ENCODE results near the gene AKAP8. TPM values are rescaled to one million over a fixed set of nuclear protein-coding genes. Genes with fewer than 3 reads are reported as not detected.
"Not testable (repeated sequence)": the region's sequence is repeated elsewhere in the genome, so short reads cannot be mapped to it uniquely, and the experiment has no call there.

The AKAP8 gene
- total RNA-seq, 1 donor from 2014 or later = 17.0 TPM

GRCh38 chr19:15397782-15398181 is 18.2 kb upstream of the AKAP8 start:
- H3K4me3 ChIP-seq = no peak overlapping the region
- no peak for TF ChIP-seq CTCF (IDR thresholded peaks at IDR 0.05)
- intact Hi-C loops (cut with DNase I) = no loop called here
- H3K9me3 ChIP-seq = no peaks in the 10 kb centered on the region
- peaks cover 0 to 6% of the 10 kb centered on the region in 2 donors for H3K4me1 ChIP-seq
- no peak for DNase-seq (ENCODE audit: low spot score in 2 of 2)
- H3K36me3 ChIP-seq = peaks cover 65 to 78% of the 10 kb centered on the region in 2 donors
- no peak overlapping the region for H3K27ac ChIP-seq
- H3K27me3 ChIP-seq = no peaks in the 10 kb centered on the region

GRCh38 chr19:15397236-15397635 is 17.6 kb upstream of the AKAP8 start:
- intact Hi-C loops (cut with DNase I) = no loop called here
- no peak for TF ChIP-seq CTCF (IDR thresholded peaks at IDR 0.05)

GRCh38 chr19:15396436-15396835 is 16.8 kb upstream of the AKAP8 start:
- no peaks in the 10 kb centered on the region for H3K27me3 ChIP-seq
- peaks cover 69 to 73% of the 10 kb centered on the region in 2 donors for H3K36me3 ChIP-seq
- no peak overlapping the region for H3K4me3 ChIP-seq
- no peaks in the 10 kb centered on the region for H3K9me3 ChIP-seq
- intact Hi-C loops (cut with DNase I) = no loop called here
- DNase-seq (ENCODE audit: low spot score in 2 of 2) = no peak
- no peaks in the 10 kb centered on the region for H3K4me1 ChIP-seq
- H3K27ac ChIP-seq = no peak overlapping the region
- TF ChIP-seq CTCF (IDR thresholded peaks at IDR 0.05) = no peak

More at GRCh38 chr19:15397236-15397635, 17.6 kb upstream of the AKAP8 start:
- H3K4me1 ChIP-seq = peaks cover 0 to under 1% of the 10 kb centered on the region in 2 donors
- H3K36me3 ChIP-seq = peaks cover 66 to 72% of the 10 kb centered on the region in 2 donors
- H3K9me3 ChIP-seq = no peaks in the 10 kb centered on the region
- H3K27ac ChIP-seq = no peak overlapping the region
- no peaks in the 10 kb centered on the region for H3K27me3 ChIP-seq
- no peak for DNase-seq (ENCODE audit: low spot score in 2 of 2)
- no peak overlapping the region for H3K4me3 ChIP-seq

GRCh38 chr19:15395251-15395650 is 15.7 kb upstream of the AKAP8 start:
- H3K4me1 ChIP-seq; H3K27ac ChIP-seq; H3K9me3 ChIP-seq; intact Hi-C loops (cut with DNase I); H3K27me3 ChIP-seq; H3K4me3 ChIP-seq; DNase-seq (ENCODE audit: low spot score in 2 of 2): not testable (repeated sequence)
- peaks cover 62% of the 10 kb centered on the region in 2 donors for H3K36me3 ChIP-seq

GRCh38 chr19:15394426-15394825 is 14.8 kb upstream of the AKAP8 start:
- intact Hi-C loops (cut with DNase I) = no loop called here
- Histone ChIP-seq H3K4me3 (no peak overlapping the region), H3K4me1 (no peaks in the 10 kb centered on the region), H3K9me3 (no peaks in the 10 kb centered on the region), H3K36me3 (peaks cover 53 to 58% of the 10 kb centered on the region in 2 donors), H3K27me3 (no peaks in the 10 kb centered on the region), H3K27ac (no peak overlapping the region)
- no peak for DNase-seq (ENCODE audit: low spot score in 2 of 2)
- TF ChIP-seq CTCF (IDR thresholded peaks at IDR 0.05) = no peak

GRCh38 chr19:15393963-15394362 is 14.4 kb upstream of the AKAP8 start:
- H3K4me1 ChIP-seq = no peaks in the 10 kb centered on the region
- no peak for DNase-seq (ENCODE audit: low spot score in 2 of 2)
- peaks cover 49 to 56% of the 10 kb centered on the region in 2 donors for H3K36me3 ChIP-seq
- H3K27me3 ChIP-seq = no peaks in the 10 kb centered on the region
- H3K4me3 ChIP-seq = no peak overlapping the region
- no peaks in the 10 kb centered on the region for H3K9me3 ChIP-seq
- no peak for TF ChIP-seq CTCF (IDR thresholded peaks at IDR 0.05)
- intact Hi-C loops (cut with DNase I) = no loop called here
- H3K27ac ChIP-seq = no peak overlapping the region

All from ascending aorta (tissue), 2 donors.